Mesenchymal stem cell (in vitro differentiated cells and primary cell): ENCODE results near the gene BRAF.

ENCODE experiments used
- DNase-seq: peaks from one replicate; pipeline ENCODE4 v3.0.0-alpha.2; 2013
- H2AFZ ChIP-seq: one replicate; pipeline ENCODE4 v1.6.1; 2013; ENCODE audit warnings: low read depth, mild to moderate bottlenecking, control low read depth, inconsistent platforms, low read length, moderate library complexity
- H2AK5ac ChIP-seq: 2 replicates; pipeline ENCODE4 v1.6.1; 2013; ENCODE audit warnings: low read length, moderate library complexity, mild to moderate bottlenecking, inconsistent platforms; ENCODE audit not compliant: severe bottlenecking
- H2BK120ac ChIP-seq: one replicate; pipeline ENCODE4 v1.6.1; 2013; ENCODE audit warnings: low read depth, mild to moderate bottlenecking, inconsistent platforms, low read length, moderate library complexity
- H2BK12ac ChIP-seq, 2 experiments: one replicate each; pipeline ENCODE4 v1.6.1; 2013; ENCODE audit warnings: inconsistent platforms in 2 of 2, low read length in 2 of 2, mild to moderate bottlenecking in 2 of 2, moderate library complexity in 2 of 2, control low read depth in 1 of 2
- H2BK15ac ChIP-seq: one replicate; pipeline ENCODE4 v1.6.1; 2013; ENCODE audit warnings: mild to moderate bottlenecking, low read depth, inconsistent platforms; ENCODE audit not compliant: poor library complexity, severe bottlenecking
- H2BK5ac ChIP-seq: 2 replicates; pipeline ENCODE4 v1.6.1; 2013; ENCODE audit warnings: low read depth, mild to moderate bottlenecking, low read length, control low read depth, inconsistent platforms; ENCODE audit not compliant: poor library complexity, severe bottlenecking
- H3K14ac ChIP-seq, 2 experiments: one replicate each; pipeline ENCODE4 v1.6.1; 2013; ENCODE audit warnings: inconsistent platforms in 2 of 2, low read length in 2 of 2, control low read depth in 1 of 2, mild to moderate bottlenecking in 1 of 2, moderate library complexity in 1 of 2
- H3K18ac ChIP-seq, 2 experiments: one replicate each; pipeline ENCODE4 v1.6.1; 2013; ENCODE audit warnings: inconsistent platforms in 2 of 2, low read length in 2 of 2, control low read depth in 1 of 2, low read depth in 1 of 2, mild to moderate bottlenecking in 1 of 2
- H3K23ac ChIP-seq, 2 experiments: one replicate each; pipeline ENCODE4 v1.6.1; 2013; ENCODE audit warnings: inconsistent platforms in 2 of 2, low read length in 2 of 2, mild to moderate bottlenecking in 2 of 2, moderate library complexity in 2 of 2, control low read depth in 1 of 2
- H3K27ac ChIP-seq: 2 replicates; pipeline ENCODE4 v1.5.1; 2013; ENCODE audit warnings: mild to moderate bottlenecking, moderate library complexity, low read length, control low read depth, inconsistent platforms; ENCODE audit not compliant: poor library complexity, severe bottlenecking
- H3K27me3 ChIP-seq, 2 experiments: 2 replicates each; pipeline versions ENCODE4 v1.6.1 to v1.7.0; 2013; ENCODE audit warnings: low read length in 2 of 2, mild to moderate bottlenecking in 2 of 2, moderate library complexity in 2 of 2, control low read depth in 1 of 2, inconsistent platforms in 1 of 2; ENCODE audit not compliant: control insufficient read depth in 1 of 2, insufficient read depth in 1 of 2
- H3K36me3 ChIP-seq, 2 experiments: 2 replicates each; pipeline versions ENCODE4 v1.6.1 to v1.7.0; 2013; ENCODE audit warnings: low read length in 2 of 2, control low read depth in 1 of 2, inconsistent platforms in 1 of 2, low read depth in 1 of 2, mild to moderate bottlenecking in 1 of 2; ENCODE audit not compliant: insufficient read depth in 2 of 2, control insufficient read depth in 1 of 2
- H3K4ac ChIP-seq, 2 experiments: one replicate each; pipeline ENCODE4 v1.6.1; 2013; ENCODE audit warnings: inconsistent platforms in 2 of 2, low read length in 2 of 2, mild to moderate bottlenecking in 2 of 2, moderate library complexity in 2 of 2, control low read depth in 1 of 2, low read depth in 1 of 2
- H3K4me1 ChIP-seq: 2 replicates; pipeline ENCODE4 v1.6.1; 2013; ENCODE audit warnings: low read depth, low read length, control low read depth; ENCODE audit not compliant: control insufficient read depth, insufficient read depth
- H3K4me2 ChIP-seq: 2 replicates; pipeline ENCODE4 v1.6.1; 2013; ENCODE audit warnings: low read length, mild to moderate bottlenecking, inconsistent platforms; ENCODE audit not compliant: poor library complexity, severe bottlenecking
- H3K4me3 ChIP-seq, 2 experiments: 2 replicates each; pipeline versions ENCODE4 v1.5.1 to v1.7.0; 2013; ENCODE audit warnings: low read length in 2 of 2, mild to moderate bottlenecking in 2 of 2, control low read depth in 1 of 2, low read depth in 1 of 2; ENCODE audit not compliant: insufficient read depth in 1 of 2
- H3K79me1 ChIP-seq: replicated peaks from 2 replicates; pipeline ENCODE4 v1.6.1; 2013; ENCODE audit warnings: mild to moderate bottlenecking, control low read depth, low read length, inconsistent platforms; ENCODE audit not compliant: poor library complexity, severe bottlenecking
- H3K9ac ChIP-seq: 2 replicates; pipeline ENCODE4 v1.7.0; 2013; ENCODE audit warnings: mild to moderate bottlenecking, low read length, moderate library complexity
- H3K9me3 ChIP-seq: 2 replicates; pipeline ENCODE4 v1.7.0; 2013; ENCODE audit warnings: mild to moderate bottlenecking, low read length; ENCODE audit not compliant: control insufficient read depth
- H4K8ac ChIP-seq: one replicate; pipeline ENCODE4 v1.6.1; 2013; ENCODE audit warnings: inconsistent platforms, mild to moderate bottlenecking, low read length, moderate library complexity
- H4K91ac ChIP-seq: one replicate; pipeline ENCODE4 v1.6.1; 2013; ENCODE audit warnings: mild to moderate bottlenecking, low read length, inconsistent platforms
- WGBS: methylation state at CpG from one replicate; pipeline ENCODE4 v1.1.7; 2013; ENCODE audit warnings: mixed read lengths; 5-methylcytosine and 5-hydroxymethylcytosine counted together

The BRAF gene

DNA sequence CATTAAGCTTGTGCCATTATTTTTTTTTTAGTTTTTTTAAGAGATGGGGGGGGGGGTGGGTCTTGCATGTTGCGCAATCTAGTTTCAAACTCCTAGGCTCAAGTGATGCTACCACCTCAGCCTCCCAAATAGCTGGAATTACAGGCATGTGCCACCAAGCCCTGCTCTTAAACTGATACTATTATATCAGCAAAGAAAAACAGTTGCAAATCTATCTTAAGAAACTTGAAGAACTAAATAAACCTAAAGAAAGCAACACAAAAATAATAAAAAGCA, 47.5 kb downstream of the BRAF start:
- Histone ChIP-seq H2BK12ac (no peak overlapping the region), H4K91ac (no peak overlapping the region), H3K4ac (no peak overlapping the region), H3K4me2 (no peak overlapping the region), H2BK15ac (no peak overlapping the region), H3K9me3 (no peaks in the 10 kb centered on the region), H3K27me3 (no peaks in the 10 kb centered on the region), H4K8ac (no peak overlapping the region), H3K23ac (no peak overlapping the region), H3K4me3 (no peak overlapping the region), H2BK5ac (no peak overlapping the region), H3K14ac (no peak overlapping the region), H3K18ac (no peak overlapping the region), H3K9ac (no peak overlapping the region), H2AK5ac (no peak overlapping the region), H3K79me1 (peaks cover 16% of the 10 kb centered on the region), H3K27ac (no peak overlapping the region), H3K36me3 (no peaks in the 10 kb centered on the region), H2AFZ (no peak overlapping the region), H3K4me1 (peaks cover 6% of the 10 kb centered on the region), H2BK120ac (no peak overlapping the region)
- no peak for DNase-seq
- WGBS, result no CpG with 5 or more reads among the region's 1 CpG

DNA sequence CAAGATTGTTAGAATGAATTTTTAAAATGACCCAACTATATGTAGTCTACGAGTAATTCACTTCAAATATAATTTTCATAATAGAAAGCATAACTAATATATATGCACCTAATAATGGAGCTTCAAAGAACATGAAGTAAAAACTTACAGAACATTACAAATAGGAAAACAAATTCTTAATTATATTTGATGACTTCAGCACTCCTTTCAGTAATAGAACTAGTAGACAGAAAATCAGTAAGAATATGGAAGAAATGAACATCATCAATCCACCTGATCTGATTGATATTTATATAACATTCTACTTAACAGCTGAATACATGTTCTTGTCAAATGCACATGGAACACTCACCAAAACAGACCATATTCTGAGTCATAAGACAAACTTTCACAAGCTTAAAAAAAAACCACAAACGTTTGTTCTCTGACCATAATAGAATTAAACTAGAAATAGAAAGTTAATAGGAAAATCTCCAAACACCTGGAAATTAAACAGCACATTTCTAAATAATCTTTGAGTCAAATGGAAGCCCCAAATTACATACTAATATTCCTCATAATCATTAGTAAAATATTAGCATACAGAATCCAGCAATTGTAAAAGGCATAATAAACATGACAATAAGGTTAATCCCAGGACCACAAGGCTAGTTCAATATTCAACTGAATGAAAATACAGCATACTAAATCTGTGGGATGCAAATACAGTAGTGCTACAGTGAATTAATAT, 48.0 kb downstream of the BRAF start:
- Histone ChIP-seq H2BK15ac (no peak overlapping the region), H3K4ac (no peak overlapping the region), H3K9me3 (no peaks in the 10 kb centered on the region), H3K27ac (no peak overlapping the region), H3K9ac (no peak overlapping the region), H3K4me1 (peaks cover 6% of the 10 kb centered on the region), H2BK120ac (no peak overlapping the region), H4K8ac (no peak overlapping the region), H3K18ac (no peak overlapping the region), H3K23ac (no peak overlapping the region), H2BK12ac (no peak overlapping the region), H3K4me2 (no peak overlapping the region), H2AK5ac (no peak overlapping the region), H2BK5ac (no peak overlapping the region), H4K91ac (no peak overlapping the region), H3K4me3 (no peak overlapping the region), H3K79me1 (peaks cover 19% of the 10 kb centered on the region), H3K27me3 (no peaks in the 10 kb centered on the region), H3K14ac (no peak overlapping the region), H3K36me3 (no peaks in the 10 kb centered on the region), H2AFZ (no peak overlapping the region)
- no CpG with 5 or more reads among the region's 2 CpGs for WGBS
- peak; percentile 79 for DNase-seq

DNA sequence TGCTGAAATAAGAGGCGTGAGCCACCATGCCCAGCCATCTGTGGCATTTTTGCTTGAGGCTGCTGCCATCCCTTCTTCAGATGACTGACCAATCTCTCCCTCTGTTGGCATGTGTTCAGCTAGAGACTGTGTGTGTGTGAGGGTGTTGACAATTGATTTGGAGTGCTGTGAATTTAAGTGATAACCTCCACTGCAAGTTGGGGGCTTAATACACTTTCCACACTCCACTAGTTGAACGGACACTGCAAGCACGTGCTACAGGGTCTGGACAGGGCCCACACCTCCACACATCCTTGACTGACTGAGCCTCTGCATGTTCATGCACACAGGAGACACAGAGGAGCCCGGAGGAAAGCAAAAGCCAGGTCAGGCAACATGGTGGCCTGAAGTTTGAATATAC, 51.3 kb downstream of the BRAF start:
- Histone ChIP-seq H3K23ac (no peak overlapping the region), H3K18ac (peak overlapping the region in 1 of 2 experiments; percentile 38), H3K4me2 (no peak overlapping the region), H3K4me3 (no peak overlapping the region), H2BK120ac (no peak overlapping the region), H3K36me3 (no peaks in the 10 kb centered on the region), H2BK15ac (no peak overlapping the region), H3K27ac (no peak overlapping the region), H3K4ac (no peak overlapping the region), H3K4me1 (peaks cover 8% of the 10 kb centered on the region), H3K79me1 (peaks cover 16% of the 10 kb centered on the region), H2BK5ac (no peak overlapping the region), H2BK12ac (no peak overlapping the region), H2AK5ac (no peak overlapping the region), H3K14ac (no peak overlapping the region), H2AFZ (no peak overlapping the region), H4K91ac (no peak overlapping the region), H3K27me3 (no peaks in the 10 kb centered on the region), H4K8ac (no peak overlapping the region), H3K9ac (no peak overlapping the region), H3K9me3 (no peaks in the 10 kb centered on the region)
- DNase-seq, result no peak
- WGBS, result 98% methylated on average over 4 of the region's 4 CpGs

DNA sequence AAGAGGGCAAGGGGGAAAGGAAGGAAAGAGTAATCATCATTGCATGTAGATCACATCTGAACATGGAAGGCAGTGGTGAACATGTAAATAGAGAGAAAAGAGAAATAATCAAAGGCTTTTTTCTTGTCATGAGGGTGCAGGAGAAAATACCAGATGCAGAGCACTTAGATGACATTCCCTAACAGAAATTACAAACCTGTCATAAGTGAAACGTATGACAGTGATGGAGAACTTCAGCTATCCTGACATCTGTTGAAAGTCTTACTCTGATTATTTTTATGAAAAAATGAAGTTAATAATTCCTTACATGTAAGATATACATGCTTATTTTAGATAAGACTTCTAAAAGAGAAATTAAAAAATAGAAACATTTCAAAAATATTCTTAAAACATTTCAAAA, 54.7 kb downstream of the BRAF start:
- Histone ChIP-seq H3K4me2 (no peak overlapping the region), H3K79me1 (peaks cover 24% of the 10 kb centered on the region), H2BK12ac (no peak overlapping the region), H3K23ac (no peak overlapping the region), H3K4me1 (peaks cover 6% of the 10 kb centered on the region), H3K4ac (no peak overlapping the region), H4K91ac (no peak overlapping the region), H3K9ac (no peak overlapping the region), H2AK5ac (no peak overlapping the region), H3K18ac (no peak overlapping the region), H4K8ac (no peak overlapping the region), H3K4me3 (no peak overlapping the region), H3K14ac (no peak overlapping the region), H3K27me3 (no peaks in the 10 kb centered on the region), H2BK120ac (no peak overlapping the region), H3K9me3 (no peaks in the 10 kb centered on the region), H3K27ac (no peak overlapping the region), H3K36me3 (no peaks in the 10 kb centered on the region), H2AFZ (no peak overlapping the region), H2BK15ac (no peak overlapping the region), H2BK5ac (no peak overlapping the region)
- no CpG with 5 or more reads among the region's 1 CpG for WGBS
- DNase-seq, result no peak
